Measurements from ENCODE around the gene LHFPL6.

- TF ChIP-seq GATA3 (IDR thresholded peaks at IDR 0.05; ENCODE audit: low read depth, low read length), result no peak
- TF ChIP-seq GATA2 (IDR thresholded peaks at IDR 0.05; ENCODE audit: low read depth, low read length), result no peak
These were observed 152.8 kb downstream of the LHFPL6 start for GRCh38 chr13:39450176-39450575.
